Stimulated activated CD8-positive, alpha-beta memory T cell treated with anti-CD3 and anti-CD28 coated beads, Interleukin-4, amount 100 ng/mL, for 24 hours (primary cell): ENCODE measurements around the gene EFS.

ENCODE experiments used
- DNase-seq: peaks from one replicate; pipeline ENCODE4 v3.0.0-alpha.2; 2020; ENCODE audit warnings: low read depth

EFS gene

GRCh38 chr14:23378612-23379220 lies 13.7 kb upstream of the EFS start:
- no peak for DNase-seq

DNA sequence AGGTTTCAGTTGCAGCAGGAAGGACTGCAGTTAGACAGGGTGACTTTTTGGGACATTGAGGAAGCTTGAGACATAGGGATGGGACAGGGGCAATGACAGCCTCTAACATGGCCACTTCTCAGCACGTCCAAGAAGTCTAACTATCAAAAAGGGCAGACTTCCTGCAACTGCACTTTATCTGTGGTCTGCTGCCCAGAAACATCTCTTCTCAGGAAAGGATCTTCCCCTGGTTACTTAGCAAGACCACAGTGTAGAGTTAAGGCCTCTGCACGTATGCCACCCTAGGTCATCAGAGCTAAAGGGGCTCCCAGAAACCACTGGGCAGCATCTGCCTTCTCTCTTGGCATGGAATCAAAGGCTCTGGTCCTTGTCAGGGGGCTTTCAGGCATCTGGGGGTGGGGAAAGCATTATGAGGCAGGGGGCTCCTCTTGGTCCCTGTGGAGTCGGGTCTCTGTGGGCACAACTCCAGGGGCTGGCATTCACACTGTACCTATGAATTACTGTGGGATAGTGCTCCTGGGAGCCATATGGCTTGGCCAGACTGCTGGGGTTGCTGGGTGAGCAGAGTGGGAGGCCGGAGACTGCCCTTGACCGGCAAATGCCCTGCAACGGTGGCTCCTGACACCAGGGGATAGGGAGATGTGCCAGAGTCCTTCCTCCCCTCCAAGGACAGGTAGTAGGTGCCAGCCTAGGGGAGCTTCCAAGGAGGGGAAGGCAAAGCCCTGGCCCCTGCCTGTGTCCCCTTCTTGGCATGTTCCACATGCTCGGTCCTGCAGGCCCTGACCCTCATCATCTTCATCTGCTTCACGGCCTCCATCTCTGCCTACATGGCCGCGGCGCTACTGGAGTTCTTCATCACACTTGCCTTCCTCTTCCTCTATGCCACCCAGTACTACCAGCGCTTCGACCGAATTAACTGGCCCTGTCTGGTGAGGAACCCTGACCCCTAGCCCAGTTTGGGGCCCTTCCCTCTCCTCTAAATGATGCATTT lies 12.9 kb upstream of the EFS start:
- DNase-seq: no peak

DNA sequence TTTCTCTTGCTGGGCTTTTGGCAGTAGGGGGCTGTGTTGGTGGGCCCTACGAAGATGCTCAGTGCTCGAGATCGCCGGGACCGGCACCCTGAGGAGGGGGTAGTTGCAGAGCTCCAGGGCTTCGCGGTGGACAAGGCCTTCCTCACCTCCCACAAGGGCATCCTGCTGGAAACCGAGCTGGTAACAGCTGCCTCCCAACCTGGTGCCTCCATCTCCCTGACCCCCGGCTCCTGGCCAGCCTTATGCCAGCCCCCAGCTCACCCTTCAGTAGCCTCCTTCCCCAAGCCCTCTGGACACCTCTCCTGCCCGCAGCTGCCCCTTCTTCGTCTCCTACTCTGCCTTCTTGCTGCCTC lies 12.2 kb upstream of the EFS start:
- no peak for DNase-seq

DNA sequence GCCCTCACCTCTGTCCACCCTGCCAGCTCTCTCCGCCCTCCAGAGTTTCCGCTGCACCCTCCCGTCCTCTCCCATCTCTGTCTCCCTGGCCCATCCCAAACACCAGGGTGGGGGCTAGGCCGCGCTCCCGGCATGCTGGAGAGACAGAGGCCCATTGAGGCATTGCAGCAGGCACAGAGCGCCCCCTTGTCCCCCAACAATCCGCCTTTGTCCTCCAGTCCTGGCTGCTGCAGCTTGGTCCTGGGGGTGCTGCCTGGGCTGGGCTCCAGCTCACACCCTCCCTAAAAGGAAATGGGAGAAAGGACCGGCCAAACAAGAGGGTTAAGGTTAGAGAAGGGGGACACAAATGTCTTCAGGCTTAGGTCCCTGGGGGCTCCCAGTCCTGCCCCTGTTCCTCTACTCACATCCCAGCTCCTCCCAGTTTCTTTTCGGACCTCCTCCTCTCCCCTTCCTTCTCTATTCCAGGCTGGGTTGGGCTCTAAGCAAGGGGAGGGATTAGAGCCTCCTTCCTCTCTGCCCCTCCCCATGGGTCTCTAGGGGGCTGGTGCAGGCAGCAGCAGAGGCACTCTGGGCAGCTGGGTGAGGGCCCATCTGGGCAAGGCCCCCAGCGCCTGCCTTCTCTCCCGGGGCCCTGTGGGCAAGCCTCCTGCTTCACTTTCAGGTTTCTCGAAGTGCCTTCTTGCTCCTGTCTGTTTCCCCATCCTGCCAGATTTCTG lies 11.7 kb upstream of the EFS start, which contains the start of gene CMTM5:
Gene CMTM5 (plus strand): TSS at position 565 of the 716 bp plus-strand sequence. CDS start 206 bp downstream, outside the sequence.
- DNase-seq: no peak

DNA sequence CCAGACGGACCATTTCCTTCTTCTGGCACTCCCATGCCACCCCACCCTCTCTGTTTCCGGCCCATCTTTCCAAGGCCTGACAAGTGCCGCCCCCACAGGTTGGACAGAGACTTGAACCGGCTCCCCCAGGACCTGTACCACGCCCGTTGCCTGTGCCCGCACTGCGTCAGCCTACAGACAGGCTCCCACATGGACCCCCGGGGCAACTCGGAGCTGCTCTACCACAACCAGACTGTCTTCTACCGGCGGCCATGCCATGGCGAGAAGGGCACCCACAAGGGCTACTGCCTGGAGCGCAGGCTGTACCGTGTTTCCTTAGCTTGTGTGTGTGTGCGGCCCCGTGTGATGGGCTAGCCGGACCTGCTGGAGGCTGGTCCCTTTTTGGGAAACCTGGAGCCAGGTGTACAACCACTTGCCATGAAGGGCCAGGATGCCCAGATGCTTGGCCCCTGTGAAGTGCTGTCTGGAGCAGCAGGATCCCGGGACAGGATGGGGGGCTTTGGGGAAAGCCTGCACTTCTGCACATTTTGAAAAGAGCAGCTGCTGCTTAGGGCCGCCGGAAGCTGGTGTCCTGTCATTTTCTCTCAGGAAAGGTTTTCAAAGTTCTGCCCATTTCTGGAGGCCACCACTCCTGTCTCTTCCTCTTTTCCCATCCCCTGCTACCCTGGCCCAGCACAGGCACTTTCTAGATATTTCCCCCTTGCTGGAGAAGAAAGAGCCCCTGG lies 10.7 kb upstream of the EFS start:
- DNase-seq: no peak

GRCh38 chr14:23373041-23373440 lies 8.1 kb upstream of the EFS start:
- no peak for DNase-seq

- no peak for DNase-seq
These were observed 7.5 kb upstream of the EFS start, which contains the start of gene IL25 for GRCh38 chr14:23372509-23372908. TSS of gene IL25 (plus strand) at chr14:23372809.

- DNase-seq: no peak
These were observed 6.9 kb upstream of the EFS start for GRCh38 chr14:23371865-23372264.

DNA sequence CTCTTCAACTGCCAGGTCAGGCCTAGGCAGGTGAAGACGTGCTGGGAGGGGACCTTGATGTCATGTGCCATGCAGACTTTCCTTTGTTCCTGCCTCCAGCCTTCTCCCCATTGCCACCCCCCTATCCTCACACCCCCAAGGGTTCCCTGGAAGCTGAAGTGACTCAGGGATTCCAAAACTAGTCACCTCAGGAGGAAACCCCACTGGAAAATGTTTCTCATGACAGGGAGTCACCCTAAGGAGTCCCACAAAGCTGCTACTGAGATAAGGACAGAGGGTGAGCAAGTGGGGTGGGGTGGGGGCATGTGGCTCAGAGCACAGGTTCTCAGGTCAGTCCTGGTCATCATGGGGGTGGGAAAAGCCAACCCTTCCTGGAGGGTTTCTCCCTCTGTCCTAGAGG lies 5.2 kb upstream of the EFS start:
- DNase-seq: no peak

- no peak for DNase-seq
These were observed 1.5 kb upstream of the EFS start for GRCh38 chr14:23366426-23366921.

DNA sequence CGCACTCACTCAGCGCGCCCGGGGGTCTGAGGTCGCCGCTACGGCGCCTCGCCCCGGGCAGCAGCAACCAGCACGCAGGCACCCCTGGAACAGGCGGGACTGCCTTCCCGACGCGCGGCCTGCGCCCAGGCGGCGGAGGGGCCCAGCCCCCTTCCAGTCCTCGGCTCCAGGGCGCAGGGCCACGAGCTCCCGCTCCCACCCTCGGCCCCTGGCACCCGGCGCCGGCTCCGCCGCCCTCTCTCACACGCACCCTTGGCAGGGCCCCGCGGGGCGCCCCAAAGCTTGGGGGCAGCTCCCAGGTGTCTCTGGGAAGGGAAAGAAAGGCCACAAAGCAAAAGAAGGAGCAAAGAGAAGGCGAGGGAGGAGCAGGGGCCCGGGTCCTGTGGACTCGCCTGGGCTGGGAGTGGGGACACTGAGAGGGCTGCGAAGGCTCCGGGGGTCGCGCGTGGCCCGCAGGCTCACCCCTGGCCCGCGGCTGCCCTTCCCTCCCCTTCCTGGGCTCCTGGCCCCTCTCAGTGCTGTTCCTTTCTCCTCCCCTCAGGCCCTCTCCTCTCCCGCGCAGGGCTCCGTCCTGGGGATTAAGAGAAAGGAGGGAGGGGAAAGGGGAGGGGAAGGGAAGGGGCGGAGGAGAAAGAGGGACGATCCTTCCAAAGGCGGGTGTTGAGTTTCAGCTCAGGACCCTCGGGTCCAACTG lies 907 bp upstream of the EFS start:
- DNase-seq: no peak

DNA sequence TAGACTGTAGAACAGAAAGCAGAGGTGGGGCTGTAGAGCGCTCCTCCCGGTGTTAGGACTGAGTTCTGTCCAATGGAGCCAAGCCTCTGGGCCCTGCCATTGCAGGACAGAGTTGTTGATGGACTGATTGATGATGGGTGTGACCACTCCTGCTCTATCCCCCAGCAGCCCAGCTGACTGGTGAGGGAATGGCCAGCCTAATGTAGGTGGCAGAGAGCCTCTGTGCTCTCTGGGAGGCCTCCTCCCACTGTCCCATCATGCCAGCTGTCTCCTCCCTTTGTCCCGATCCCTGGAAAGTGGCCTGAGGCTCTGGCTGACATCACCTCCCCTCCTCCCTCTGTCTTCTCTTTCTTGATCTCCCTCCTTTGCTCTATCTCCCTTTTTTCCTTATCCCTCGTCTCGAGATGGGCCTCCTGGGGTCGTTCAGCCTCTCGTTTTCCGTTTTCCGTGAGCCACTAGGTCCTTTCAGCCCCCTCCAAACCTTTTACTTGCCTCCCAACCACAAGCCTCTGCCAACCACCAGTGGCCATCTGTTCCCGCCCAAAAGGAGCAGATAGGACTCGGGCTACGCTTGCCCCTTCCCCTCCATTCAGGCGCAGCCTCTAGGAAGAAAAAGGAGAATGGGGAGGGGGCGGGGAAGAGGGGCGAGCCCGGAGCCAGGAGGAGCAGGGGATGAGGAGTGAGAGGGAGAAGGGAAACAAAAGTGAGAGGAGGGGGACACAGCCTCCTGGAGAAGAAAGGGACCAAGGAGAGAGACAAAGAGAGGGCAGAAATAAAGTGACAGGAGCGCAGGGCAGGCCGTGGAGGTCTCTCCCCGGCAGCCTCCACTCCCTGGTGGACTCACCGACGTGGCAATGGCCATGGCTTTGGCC lies 572 bp downstream of the EFS start:
- no peak for DNase-seq

GRCh38 chr14:23362200-23362599 lies 2.8 kb downstream of the EFS start:
- no peak for DNase-seq

DNA sequence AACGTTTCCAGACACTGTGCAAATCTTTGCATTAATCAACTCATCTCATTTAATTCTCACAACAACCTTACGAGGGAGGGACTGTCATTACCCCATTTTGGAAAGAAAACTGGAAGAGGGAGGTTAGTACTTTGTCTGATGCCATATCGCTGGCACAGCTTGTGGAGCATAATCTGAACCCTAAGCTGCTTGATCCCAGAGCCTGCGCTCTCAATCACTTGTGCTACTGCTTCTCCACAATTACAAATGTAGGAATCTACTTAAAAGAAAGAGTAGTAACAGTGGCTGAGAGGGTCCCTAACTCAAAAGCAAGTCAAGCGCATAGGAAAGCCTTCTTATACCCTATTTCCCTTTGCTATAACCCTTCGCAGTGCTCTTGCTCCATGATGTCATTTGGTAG lies 3.2 kb downstream of the EFS start:
- DNase-seq: no peak

- DNase-seq: no peak
These were observed 3.7 kb downstream of the EFS start for GRCh38 chr14:23361320-23361719.

DNA sequence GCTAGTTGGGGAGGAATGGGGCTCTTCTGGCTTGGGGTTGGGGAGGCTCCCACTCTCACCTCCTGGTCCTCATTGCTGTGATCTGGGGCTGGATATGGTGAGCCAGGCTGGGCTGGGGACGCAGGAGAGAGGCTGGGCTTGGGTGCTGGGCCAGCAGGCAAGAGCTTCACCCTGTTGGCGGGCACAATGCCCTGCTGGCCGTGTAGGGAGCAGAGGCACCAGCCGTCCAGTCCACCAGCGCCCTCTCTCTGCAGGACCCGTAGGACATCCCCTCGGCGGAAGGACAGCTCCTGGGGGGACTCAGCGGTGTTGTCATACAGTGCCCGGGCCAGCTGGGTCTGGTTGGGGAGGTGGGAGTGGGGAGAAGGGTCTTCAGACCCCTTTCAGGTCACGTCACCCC lies 4.5 kb downstream of the EFS start:
- no peak for DNase-seq

DNA sequence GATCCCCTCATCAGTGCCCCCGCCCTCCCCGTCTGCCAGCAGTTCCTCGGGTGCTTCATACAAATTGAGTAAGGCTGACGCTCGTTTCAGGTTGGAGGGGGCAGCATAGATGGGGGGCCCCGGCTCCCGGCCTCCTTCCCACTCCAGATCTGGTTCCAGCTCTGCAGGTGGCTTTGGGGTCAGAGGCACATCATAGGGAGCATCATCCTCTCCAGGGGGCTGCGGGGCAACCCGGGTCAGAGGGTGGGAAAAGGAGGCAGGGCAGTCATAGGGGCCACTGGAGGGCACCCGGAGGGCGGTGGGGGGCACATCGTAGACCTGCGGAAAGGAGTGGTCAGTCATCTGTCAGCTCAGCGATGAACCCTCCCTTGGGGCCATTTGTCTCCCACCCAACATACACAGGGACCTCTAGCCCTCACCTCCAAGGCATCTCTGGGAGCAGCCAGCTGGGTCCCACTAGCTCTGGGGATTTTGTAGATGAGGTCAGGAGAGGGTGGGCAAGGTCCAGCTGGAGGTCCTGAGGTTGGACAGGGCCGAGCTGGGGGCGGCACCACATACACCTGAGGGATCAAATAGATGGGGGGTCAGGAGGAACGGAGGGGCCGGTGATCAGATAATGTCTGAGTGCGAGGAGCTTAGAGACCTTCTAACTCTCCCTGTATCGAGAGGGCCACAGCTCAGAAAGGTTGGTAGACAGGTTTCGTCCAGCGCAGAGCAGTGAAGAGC lies 5.1 kb downstream of the EFS start:
- DNase-seq: no peak

GRCh38 chr14:23359167-23359626 lies 5.8 kb downstream of the EFS start:
- no peak for DNase-seq

DNA sequence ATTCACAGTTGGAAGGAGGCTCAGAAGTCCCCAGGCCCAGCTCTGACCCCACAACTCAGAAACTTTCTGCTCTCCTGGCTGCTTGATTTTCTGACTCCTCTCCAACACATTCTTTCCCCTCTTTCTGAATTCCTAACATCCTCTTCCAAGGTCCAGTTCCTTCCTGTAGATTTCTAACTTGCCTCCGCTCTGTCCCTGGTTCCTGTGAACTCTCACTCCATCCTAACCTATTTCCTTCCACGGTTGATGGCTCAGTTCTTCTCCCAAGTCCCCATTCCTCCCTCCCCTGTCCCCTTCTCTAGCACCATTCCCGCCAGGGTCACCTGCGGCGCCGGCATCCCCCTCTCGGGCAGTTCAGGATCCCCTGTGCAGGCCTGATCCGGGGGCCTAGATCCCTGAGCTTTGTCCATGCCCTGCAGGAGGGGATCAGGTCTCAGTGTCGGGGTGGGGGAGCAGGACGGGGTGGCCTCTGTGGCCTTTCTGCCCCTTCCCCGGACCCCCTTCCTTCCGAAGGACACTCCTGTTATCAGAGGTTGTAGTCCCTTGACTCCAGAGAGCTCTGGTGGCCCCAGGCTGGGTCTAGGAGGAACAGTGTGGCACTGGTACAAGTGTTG lies 6.3 kb downstream of the EFS start:
- DNase-seq: no peak
